Astrocyte (in vitro differentiated cells and primary cell): ENCODE data around the gene ATP1A1. TPM values are rescaled to one million over a fixed set of nuclear protein-coding genes. Genes with fewer than 3 reads are reported as not detected.

Experiments used
- DNase-seq: peaks from one replicate; pipeline ENCODE4 v3.0.0-alpha.2; 2010; ENCODE audit warnings: low read depth
- FAIRE-seq: peaks from 2 replicates; lab custom pipeline; 2011; peaks lifted over from hg19 to GRCh38; lab: Jason Lieb, UNC
- H2AFZ ChIP-seq: 2 replicates; pipeline ENCODE4 v1.6.0; 2012; ENCODE audit warnings: low read depth, low read length, inconsistent platforms
- H3K27ac ChIP-seq: 2 replicates; pipeline ENCODE4 v1.5.1; 2011; ENCODE audit warnings: low read depth, low read length, inconsistent platforms
- H3K27me3 ChIP-seq: 2 replicates; pipeline ENCODE4 v1.6.0; 2011; ENCODE audit warnings: low read length, inconsistent platforms; ENCODE audit not compliant: insufficient read depth
- H3K36me3 ChIP-seq: 2 replicates; pipeline ENCODE4 v1.5.1; 2011; ENCODE audit warnings: low read length, inconsistent platforms; ENCODE audit not compliant: insufficient read depth
- H3K4me1 ChIP-seq: 2 replicates; pipeline ENCODE4 v1.5.1; 2011; ENCODE audit warnings: low read length, inconsistent platforms; ENCODE audit not compliant: insufficient read depth
- H3K4me2 ChIP-seq: 2 replicates; pipeline ENCODE4 v1.6.0; 2012; ENCODE audit warnings: low read length, inconsistent platforms
- H3K4me3 ChIP-seq: 2 replicates; pipeline ENCODE4 v1.5.1; 2011; ENCODE audit warnings: low read depth, mild to moderate bottlenecking, low read length, inconsistent platforms; ENCODE audit not compliant: insufficient read depth
- H3K79me2 ChIP-seq: 2 replicates; pipeline ENCODE4 v1.6.0; 2012; ENCODE audit warnings: mild to moderate bottlenecking, low read length, inconsistent platforms; ENCODE audit not compliant: insufficient read depth
- H3K9ac ChIP-seq: 2 replicates; pipeline ENCODE4 v1.6.0; 2012; ENCODE audit warnings: mild to moderate bottlenecking, low read length, inconsistent platforms
- H3K9me3 ChIP-seq: 2 replicates; pipeline ENCODE4 v1.5.1; 2012; ENCODE audit warnings: low read depth, mild to moderate bottlenecking, low read length, inconsistent platforms; ENCODE audit not compliant: insufficient read depth
- H4K20me1 ChIP-seq: 2 replicates; pipeline ENCODE4 v1.6.0; 2012; ENCODE audit warnings: low read length, inconsistent platforms; ENCODE audit not compliant: insufficient read depth
- H3K27ac Mint-ChIP-seq: one replicate; pipeline ENCODE4 v1.8.0; 2021; ENCODE audit warnings: mild to moderate bottlenecking, mixed read lengths; ENCODE audit not compliant: unreplicated experiment
- H3K27me3 Mint-ChIP-seq: one replicate; pipeline ENCODE4 v1.8.0; 2021; ENCODE audit warnings: low read depth, mixed read lengths; ENCODE audit not compliant: unreplicated experiment
- H3K36me3 Mint-ChIP-seq: one replicate; pipeline ENCODE4 v1.8.0; 2021; ENCODE audit warnings: low read depth, mixed read lengths; ENCODE audit not compliant: unreplicated experiment
- H3K4me1 Mint-ChIP-seq: one replicate; pipeline ENCODE4 v1.8.0; 2021; ENCODE audit warnings: low read depth, mixed read lengths; ENCODE audit not compliant: unreplicated experiment
- H3K4me3 Mint-ChIP-seq: one replicate; pipeline ENCODE4 v1.8.0; 2021; ENCODE audit warnings: mild to moderate bottlenecking, moderate library complexity, mixed read lengths; ENCODE audit not compliant: unreplicated experiment
- H3K9me3 Mint-ChIP-seq: one replicate; pipeline ENCODE4 v1.8.0; 2021; ENCODE audit warnings: mild to moderate bottlenecking, mixed read lengths; ENCODE audit not compliant: unreplicated experiment
- EZH2 ChIP-seq: IDR thresholded peaks from 2 replicates; pipeline ENCODE4 v1.6.1; 2012; ENCODE audit warnings: mild to moderate bottlenecking, low read length, inconsistent platforms; ENCODE audit not compliant: insufficient read depth
- total RNA-seq: library from RNA; stranded (reverse); gene quantifications from 2 replicates; pipeline ENCODE4 v1.2.1, GENCODE V29; 2021
- TF ChIP-seq, protein P1 (sequence below): IDR thresholded peaks from 2 replicates; pipeline ENCODE4 v1.5.1; 2011; ENCODE audit warnings: low read depth, mild to moderate bottlenecking, inconsistent platforms, low read length, moderate library complexity; ENCODE audit not compliant: insufficient read depth

Gene ATP1A1
- total RNA-seq, 1 donor from 2014 or later: 317 TPM

GRCh38 chr1:116434849-116435248 lies 61.8 kb downstream of the ATP1A1 start:
- H3K4me3 Mint-ChIP-seq: no peak overlapping the region
- peaks cover 4% of the 10 kb centered on the region for H3K36me3 Mint-ChIP-seq
- Histone ChIP-seq H3K4me1 (peaks cover 8% of the 10 kb centered on the region), H3K4me3 (no peak overlapping the region), H4K20me1 (no peaks in the 10 kb centered on the region), H3K9me3 (no peaks in the 10 kb centered on the region), H3K27me3 (no peaks in the 10 kb centered on the region), H3K9ac (no peak overlapping the region), H3K27ac (no peak overlapping the region), H3K79me2 (no peaks in the 10 kb centered on the region), H2AFZ (no peak overlapping the region), H3K36me3 (no peaks in the 10 kb centered on the region), H3K4me2 (no peak overlapping the region)
- DNase-seq: no peak
- no peak overlapping the region for H3K27ac Mint-ChIP-seq
- peaks cover 4% of the 10 kb centered on the region for H3K4me1 Mint-ChIP-seq
- H3K27me3 Mint-ChIP-seq: peaks cover under 1% of the 10 kb centered on the region
- TF ChIP-seq, protein P1, sequence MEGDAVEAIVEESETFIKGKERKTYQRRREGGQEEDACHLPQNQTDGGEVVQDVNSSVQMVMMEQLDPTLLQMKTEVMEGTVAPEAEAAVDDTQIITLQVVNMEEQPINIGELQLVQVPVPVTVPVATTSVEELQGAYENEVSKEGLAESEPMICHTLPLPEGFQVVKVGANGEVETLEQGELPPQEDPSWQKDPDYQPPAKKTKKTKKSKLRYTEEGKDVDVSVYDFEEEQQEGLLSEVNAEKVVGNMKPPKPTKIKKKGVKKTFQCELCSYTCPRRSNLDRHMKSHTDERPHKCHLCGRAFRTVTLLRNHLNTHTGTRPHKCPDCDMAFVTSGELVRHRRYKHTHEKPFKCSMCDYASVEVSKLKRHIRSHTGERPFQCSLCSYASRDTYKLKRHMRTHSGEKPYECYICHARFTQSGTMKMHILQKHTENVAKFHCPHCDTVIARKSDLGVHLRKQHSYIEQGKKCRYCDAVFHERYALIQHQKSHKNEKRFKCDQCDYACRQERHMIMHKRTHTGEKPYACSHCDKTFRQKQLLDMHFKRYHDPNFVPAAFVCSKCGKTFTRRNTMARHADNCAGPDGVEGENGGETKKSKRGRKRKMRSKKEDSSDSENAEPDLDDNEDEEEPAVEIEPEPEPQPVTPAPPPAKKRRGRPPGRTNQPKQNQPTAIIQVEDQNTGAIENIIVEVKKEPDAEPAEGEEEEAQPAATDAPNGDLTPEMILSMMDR: no peak
- no peak for TF ChIP-seq EZH2
- FAIRE-seq: no peak
- H3K9me3 Mint-ChIP-seq: peaks cover under 1% of the 10 kb centered on the region

- TF ChIP-seq, protein P1: no peak
- no peak for TF ChIP-seq EZH2
- no peak for FAIRE-seq
- Histone ChIP-seq H3K9me3 (no peaks in the 10 kb centered on the region), H4K20me1 (no peaks in the 10 kb centered on the region), H3K4me1 (peaks cover 8% of the 10 kb centered on the region), H3K79me2 (no peaks in the 10 kb centered on the region), H3K9ac (no peak overlapping the region), H2AFZ (no peak overlapping the region), H3K27ac (no peak overlapping the region), H3K27me3 (no peaks in the 10 kb centered on the region), H3K4me3 (no peak overlapping the region), H3K4me2 (no peak overlapping the region), H3K36me3 (no peaks in the 10 kb centered on the region)
- H3K27ac Mint-ChIP-seq: no peak overlapping the region
- DNase-seq: no peak
- H3K36me3 Mint-ChIP-seq: peaks cover 4% of the 10 kb centered on the region
- H3K27me3 Mint-ChIP-seq: no peaks in the 10 kb centered on the region
- H3K4me1 Mint-ChIP-seq: peaks cover 7% of the 10 kb centered on the region
- no peak overlapping the region for H3K4me3 Mint-ChIP-seq
- no peaks in the 10 kb centered on the region for H3K9me3 Mint-ChIP-seq
Measured at GRCh38 chr1:116435806-116436610, 63.0 kb downstream of the ATP1A1 start.

DNA sequence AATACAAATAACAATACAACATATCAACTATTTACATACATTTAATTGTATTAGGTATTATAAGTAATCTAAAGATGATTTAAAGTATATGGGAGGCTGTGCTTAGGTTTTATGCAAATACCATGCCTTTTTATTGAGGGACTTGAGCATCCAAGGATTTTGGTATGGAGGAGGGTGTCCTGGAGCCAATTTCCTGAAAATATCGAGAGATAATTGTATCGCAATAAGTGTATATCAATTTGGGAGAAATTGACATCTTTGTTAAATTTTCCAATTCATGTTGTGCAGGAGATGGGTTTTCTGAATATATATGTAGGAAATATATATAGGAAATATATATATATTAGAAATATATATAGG lies 63.5 kb downstream of the ATP1A1 start:
- Histone ChIP-seq H4K20me1 (no peaks in the 10 kb centered on the region), H3K9me3 (no peaks in the 10 kb centered on the region), H3K4me2 (no peak overlapping the region), H3K27me3 (no peaks in the 10 kb centered on the region), H3K4me1 (peaks cover 8% of the 10 kb centered on the region), H3K79me2 (no peaks in the 10 kb centered on the region), H3K9ac (no peak overlapping the region), H3K36me3 (no peaks in the 10 kb centered on the region), H3K4me3 (no peak overlapping the region), H2AFZ (no peak overlapping the region), H3K27ac (no peak overlapping the region)
- peaks cover 4% of the 10 kb centered on the region for H3K36me3 Mint-ChIP-seq
- TF ChIP-seq EZH2: no peak
- TF ChIP-seq, protein P1: no peak
- no peaks in the 10 kb centered on the region for H3K9me3 Mint-ChIP-seq
- no peak for FAIRE-seq
- no peak for DNase-seq
- no peak overlapping the region for H3K4me3 Mint-ChIP-seq
- no peak overlapping the region for H3K27ac Mint-ChIP-seq
- peaks cover 3% of the 10 kb centered on the region for H3K27me3 Mint-ChIP-seq
- H3K4me1 Mint-ChIP-seq: peaks cover 7% of the 10 kb centered on the region
